ENCODE measurements around the gene WDR90.

- TF ChIP-seq, protein P1, sequence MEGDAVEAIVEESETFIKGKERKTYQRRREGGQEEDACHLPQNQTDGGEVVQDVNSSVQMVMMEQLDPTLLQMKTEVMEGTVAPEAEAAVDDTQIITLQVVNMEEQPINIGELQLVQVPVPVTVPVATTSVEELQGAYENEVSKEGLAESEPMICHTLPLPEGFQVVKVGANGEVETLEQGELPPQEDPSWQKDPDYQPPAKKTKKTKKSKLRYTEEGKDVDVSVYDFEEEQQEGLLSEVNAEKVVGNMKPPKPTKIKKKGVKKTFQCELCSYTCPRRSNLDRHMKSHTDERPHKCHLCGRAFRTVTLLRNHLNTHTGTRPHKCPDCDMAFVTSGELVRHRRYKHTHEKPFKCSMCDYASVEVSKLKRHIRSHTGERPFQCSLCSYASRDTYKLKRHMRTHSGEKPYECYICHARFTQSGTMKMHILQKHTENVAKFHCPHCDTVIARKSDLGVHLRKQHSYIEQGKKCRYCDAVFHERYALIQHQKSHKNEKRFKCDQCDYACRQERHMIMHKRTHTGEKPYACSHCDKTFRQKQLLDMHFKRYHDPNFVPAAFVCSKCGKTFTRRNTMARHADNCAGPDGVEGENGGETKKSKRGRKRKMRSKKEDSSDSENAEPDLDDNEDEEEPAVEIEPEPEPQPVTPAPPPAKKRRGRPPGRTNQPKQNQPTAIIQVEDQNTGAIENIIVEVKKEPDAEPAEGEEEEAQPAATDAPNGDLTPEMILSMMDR (IDR thresholded peaks at IDR 0.05) = no peak
- no peak for TF ChIP-seq POLR2AphosphoS5 (IDR thresholded peaks at IDR 0.05)
These were observed 22.4 kb downstream of the WDR90 start for GRCh38 chr16:671353-672131.

All from stomach (tissue), 4 donors.